Right renal cortex interstitium (tissue), 3 donors: ENCODE measurements around the gene KAT14. TPM values are rescaled to one million over a fixed set of nuclear protein-coding genes. Genes with fewer than 3 reads are reported as not detected.
"Not testable (repeated sequence)": the region's sequence is repeated elsewhere in the genome, so short reads cannot be mapped to it uniquely, and the experiment has no call there.

Experiments used
- DNase-seq, 3 donors: peaks; one replicate each; pipeline ENCODE4 v3.0.0-alpha.2; 2013; ENCODE audit warnings: low read depth in 3 of 3, low spot score in 2 of 3
- polyA plus RNA-seq, 3 donors: library from polyadenylated mRNA; unstranded; fragments of 120-200 nt; gene quantifications; one replicate each; pipeline ENCODE4 v1.2.1, GENCODE V29; 2013; ENCODE audit not compliant: insufficient read length in 3 of 3

The KAT14 gene
- polyA plus RNA-seq, 3 donors, result 29.2 to 32.4 (median 31.9) TPM

- no peak for DNase-seq
Measured at GRCh38 chr20:18144541-18145099, 7.0 kb downstream of the KAT14 start.

DNA sequence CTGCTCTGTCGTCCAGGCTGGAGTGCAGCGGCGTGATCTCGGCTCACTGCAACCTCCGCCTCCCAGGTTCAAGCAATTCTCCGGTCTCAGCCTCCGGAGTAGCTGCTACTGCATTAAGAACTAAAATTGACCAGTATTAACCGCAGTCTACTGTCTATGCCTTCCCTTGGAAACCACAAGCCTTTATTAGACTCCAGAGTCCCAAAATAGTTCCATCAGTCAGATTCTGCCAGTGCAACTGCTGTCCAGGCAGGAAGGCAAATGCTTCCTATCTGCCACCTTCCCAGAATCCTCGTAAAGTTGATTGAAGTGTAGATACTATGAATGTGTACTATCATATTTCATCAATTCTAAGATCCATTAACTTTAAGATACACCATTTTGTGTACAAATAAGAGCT, 16.7 kb downstream of the KAT14 start:
- no peak for DNase-seq

GRCh38 chr20:18156045-18156444, 18.4 kb downstream of the KAT14 start:
- DNase-seq, result no peak

DNA sequence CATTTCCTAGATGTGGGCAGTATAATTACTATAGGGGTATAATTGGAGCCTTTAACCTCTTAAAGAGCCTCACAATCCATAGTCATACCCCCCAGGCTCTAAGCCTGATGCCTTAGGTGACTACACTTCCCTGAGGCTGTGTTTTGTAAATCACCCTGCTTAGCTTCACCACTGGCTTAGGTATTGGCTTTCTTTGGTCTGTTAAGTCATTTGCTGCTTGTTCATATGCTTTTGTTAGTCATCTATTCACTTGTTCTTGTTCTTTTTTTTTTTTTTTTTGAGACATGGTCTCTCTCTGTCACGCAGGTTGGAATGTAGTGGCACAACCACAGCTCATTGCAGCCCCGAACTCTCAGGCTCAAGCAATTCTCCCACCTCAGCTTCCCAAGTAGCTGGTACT, 26.7 kb downstream of the KAT14 start:
- DNase-seq, result no peak

- DNase-seq, result no peak
Measured at GRCh38 chr20:18165553-18165952, 27.9 kb downstream of the KAT14 start.

GRCh38 chr20:18166241-18166881, 28.7 kb downstream of the KAT14 start:
- DNase-seq, result no peak

DNA sequence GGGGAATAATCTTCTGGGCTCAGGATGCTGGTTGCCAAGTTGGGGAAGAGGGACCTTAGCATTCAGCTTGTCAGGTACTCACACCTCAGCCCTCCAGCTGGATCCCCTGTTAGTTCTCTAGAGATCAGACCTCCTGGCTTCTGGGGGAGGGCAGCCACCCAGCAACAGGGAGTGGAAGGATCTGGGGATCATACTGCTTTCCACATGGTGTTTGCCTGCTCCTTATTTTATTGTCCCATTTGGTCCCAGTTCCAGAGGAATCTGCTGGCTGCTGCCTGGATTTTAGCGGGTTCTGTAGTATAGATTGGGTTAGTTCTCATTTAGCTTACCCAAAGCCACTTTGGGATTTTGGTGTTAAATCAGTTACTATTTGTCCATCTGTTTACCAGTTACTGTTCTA, 29.3 kb downstream of the KAT14 start:
- DNase-seq, result no peak

GRCh38 chr20:18172379-18172778, 34.7 kb downstream of the KAT14 start:
- DNase-seq, result no peak

DNA sequence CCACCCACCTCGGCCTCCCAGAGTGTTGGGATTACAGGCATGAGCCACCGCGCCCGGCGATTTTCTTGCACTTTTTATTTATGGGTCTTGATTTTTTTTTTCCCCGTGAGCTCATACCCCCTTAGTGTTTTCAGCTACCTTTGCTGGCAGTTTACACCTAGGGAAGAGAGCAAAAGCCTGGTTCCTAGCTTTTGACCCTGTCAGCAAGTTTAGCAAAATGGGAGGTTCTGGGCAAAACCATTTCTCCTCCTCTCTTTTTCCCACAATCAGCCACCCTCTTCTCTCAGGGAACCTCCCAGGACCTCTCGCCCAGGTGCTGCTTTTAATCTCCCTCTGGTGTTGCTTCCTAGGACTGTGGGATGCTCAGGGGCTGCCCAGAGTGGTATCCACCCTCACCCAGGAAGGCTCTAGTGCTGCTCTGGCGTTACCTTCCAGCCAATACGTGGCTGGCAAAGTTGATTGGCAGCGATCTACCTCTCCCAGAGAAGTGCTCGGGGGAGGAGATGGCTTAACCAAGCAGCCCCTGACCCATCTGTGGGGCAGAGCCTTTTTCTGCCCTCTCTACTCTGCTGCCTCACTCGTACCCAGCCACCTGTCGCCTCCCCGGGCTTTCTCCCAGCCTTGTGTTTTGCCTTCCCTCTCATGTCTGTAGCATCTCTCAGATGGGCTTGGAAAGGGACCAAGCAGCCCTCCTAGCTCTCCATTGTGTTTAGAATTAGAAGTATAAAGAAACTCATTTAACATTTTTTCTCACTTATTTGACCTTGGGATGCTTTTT, 37.4 kb downstream of the KAT14 start:
- DNase-seq, result no peak

GRCh38 chr20:18176318-18176785, 38.7 kb downstream of the KAT14 start:
- DNase-seq, result no peak

GRCh38 chr20:18180366-18180765, 42.7 kb downstream of the KAT14 start:
- not testable (repeated sequence) for DNase-seq

GRCh38 chr20:18180815-18181214, 43.2 kb downstream of the KAT14 start:
- DNase-seq, result no peak

DNA sequence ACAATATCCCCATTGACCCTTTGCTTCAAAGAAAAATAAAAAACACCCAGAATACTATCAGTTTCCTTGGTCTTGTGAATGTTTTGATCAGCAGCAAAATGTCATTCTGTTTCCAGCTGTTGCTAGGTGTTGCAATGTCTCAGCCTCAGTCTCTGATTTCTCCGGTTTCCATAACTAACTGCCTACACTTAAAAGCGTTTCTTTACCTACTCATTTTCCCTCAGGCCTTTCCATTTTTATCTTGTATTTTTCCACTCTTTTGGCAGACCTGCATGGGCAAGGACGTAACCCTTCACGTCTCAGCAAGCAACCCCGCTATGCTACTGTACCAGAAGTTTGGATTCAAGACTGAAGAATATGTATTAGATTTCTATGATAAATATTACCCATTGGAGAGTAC, 49.4 kb downstream of the KAT14 start:
- no peak for DNase-seq

DNA sequence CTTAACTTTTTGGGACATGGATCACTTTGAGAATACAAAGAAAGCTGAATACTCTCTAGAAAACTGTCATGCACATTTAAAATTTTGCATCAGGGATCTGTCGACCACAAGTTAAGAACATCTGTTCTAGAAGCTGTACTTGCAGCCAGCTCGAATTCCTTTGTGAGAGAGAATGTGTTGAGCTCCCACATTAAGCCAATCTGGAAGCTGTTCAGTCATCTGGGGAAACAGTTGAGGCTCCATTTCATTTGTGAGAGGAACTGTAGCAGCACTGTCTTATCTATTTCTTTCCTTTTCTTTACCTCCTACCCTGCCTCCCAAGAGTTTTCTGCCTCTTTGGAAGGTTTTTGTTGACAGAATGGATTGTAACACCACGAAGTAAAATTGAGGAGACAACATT, 50.8 kb downstream of the KAT14 start:
- no peak for DNase-seq

GRCh38 chr20:18190338-18191233, 52.9 kb downstream of the KAT14 start:
- no peak for DNase-seq

- peak; percentile 31 to 47 (median 33) for DNase-seq
Measured at GRCh38 chr20:18191306-18191705, 53.6 kb downstream of the KAT14 start.

- not testable (repeated sequence) for DNase-seq
Measured at GRCh38 chr20:18194461-18194860, 56.8 kb downstream of the KAT14 start.

DNA sequence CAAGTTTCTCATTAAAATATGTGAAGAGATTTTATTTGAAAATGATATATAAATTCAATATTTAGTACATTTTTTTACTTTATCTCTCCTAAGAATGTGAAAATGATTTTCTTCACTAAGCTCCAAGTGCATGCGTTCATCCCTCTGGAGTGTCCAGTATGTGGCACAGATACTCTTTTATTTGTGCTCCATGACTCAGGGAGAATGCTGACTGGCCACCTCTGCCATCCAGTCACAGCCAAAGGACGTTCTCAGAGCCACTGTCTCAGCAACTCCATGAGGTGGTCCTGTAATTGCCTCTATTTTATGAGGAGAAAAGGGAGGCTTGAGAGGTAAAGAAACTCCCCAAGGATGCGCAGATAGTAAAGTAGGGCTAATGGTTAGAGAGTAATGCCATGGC, 58.3 kb downstream of the KAT14 start:
- DNase-seq, result no peak

DNA sequence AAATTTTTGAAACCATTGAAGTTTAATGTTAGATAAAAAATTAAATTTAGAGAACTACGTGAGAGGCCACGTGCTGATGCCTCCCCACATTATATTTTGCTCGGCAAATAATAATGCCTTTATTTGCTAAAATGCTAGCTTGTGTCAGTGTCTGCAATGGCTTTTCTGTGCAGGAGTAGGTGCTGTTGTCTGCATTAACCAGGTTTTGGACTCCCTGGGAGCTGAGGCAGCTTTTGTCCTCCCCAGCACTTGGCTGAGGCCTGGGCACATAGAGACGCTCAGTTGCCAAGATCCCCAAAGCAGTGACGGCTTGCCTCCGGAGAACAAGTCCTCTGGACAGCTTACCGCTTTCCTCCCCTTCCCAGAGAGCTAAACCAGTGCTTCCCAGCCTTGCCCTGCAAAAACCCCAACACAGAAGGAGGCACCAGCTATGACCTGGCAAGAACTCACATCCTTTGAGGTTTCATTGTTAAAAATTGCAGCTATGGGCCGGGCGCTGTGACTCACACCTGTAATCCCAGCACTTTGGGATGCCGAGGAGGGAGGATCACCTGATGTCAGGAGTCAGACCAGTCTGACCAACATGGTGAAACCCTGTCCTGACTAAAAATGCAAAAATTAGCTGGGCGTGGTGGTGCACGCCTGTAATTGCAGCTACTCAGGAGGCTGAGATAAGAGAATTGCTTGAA, 59.9 kb downstream of the KAT14 start:
- DNase-seq, result no peak

- no peak for DNase-seq
Measured at GRCh38 chr20:18202966-18203365, 65.3 kb downstream of the KAT14 start.
